Measurements from ENCODE around the gene COL23A1. TPM values are rescaled to one million over a fixed set of nuclear protein-coding genes. Genes with fewer than 3 reads are reported as not detected.

The COL23A1 gene
- total and polyA plus RNA-seq, 2 of the 13 experiments (the other 11 are each of a cell fraction or from before 2014, with no cell fraction given): not detected

DNA sequence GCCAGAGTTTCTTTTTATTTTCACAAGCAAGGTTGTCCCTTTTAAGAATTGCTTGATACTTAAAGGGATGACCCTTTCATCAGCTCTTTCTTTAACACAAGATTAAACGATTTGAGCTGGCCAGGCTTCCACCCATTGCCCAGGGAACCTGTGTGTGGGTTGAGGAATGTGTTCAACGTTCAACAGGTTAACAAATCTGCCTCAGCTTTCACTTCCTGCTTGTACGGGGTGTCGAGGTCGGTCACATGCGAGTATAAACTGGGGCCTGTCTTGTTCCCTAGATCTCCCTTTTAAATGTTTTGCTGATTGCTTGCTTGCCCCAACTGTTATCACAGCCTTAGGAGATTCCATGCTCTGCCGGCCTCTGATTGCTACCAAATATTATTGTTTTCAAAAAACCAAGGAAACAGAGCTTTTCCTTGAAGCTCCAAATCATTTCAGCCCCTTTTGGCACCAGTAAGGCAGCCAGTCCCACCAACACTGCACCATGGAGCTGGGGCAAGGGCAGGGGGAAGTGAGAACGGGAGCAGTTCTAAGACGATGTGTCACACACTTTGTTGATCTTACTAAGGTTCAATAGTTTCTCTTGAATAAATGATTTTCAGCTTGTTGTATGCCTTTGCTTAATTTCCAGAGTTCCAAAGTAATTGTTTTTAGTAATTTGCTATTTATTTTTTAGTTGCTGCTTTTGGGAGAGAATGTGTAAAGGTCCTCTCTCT lies 47.3 kb upstream of the COL23A1 start:
- Histone ChIP-seq H3K27ac (ENCODE audit: extremely low read length, insufficient read depth, low read length) (no peak overlapping the region), H4K20me1 (ENCODE audit: insufficient read depth, low read length) (no peaks in the 10 kb centered on the region), H3K4me3 (replicated peaks in 1 of 3; ENCODE audit: insufficient read depth in 1 of 3, low read depth in 2 of 3, low read length in 3 of 3) (no peak overlapping the region), H3K27me3 (ENCODE audit: control insufficient read depth in 1 of 2, insufficient read depth in 2 of 2, low read length in 2 of 2) (peaks cover 1 to 10% of the 10 kb centered on the region in 2 experiments; a peak in 1 of 5 replicates), H3K4me1 (ENCODE audit: insufficient read depth, low read length) (peaks cover 21% of the 10 kb centered on the region), H3K36me3 (replicated peaks in 1 of 2; ENCODE audit: control insufficient read depth in 1 of 2, insufficient read depth in 2 of 2, low read length in 2 of 2) (no peaks in the 10 kb centered on the region), H3K9ac (ENCODE audit: insufficient read depth, low read depth, low read length) (no peak overlapping the region), H2AFZ (ENCODE audit: low read length) (no peak overlapping the region), H3K9me3 (ENCODE audit: low read length) (no peaks in the 10 kb centered on the region; the same call in 1 of the 2 replicates), H3K79me2 (ENCODE audit: insufficient read depth, low read length) (no peaks in the 10 kb centered on the region), H3K4me2 (ENCODE audit: low read depth, low read length) (peak overlapping the region; percentile 54)
- WGBS (ENCODE audit: low lambda C conversion rate): 9% methylated on average over 9 of the region's 9 CpGs
- intact Hi-C loops (cut with micrococcal nuclease; ENCODE audit: unreplicated experiment): no loop called here
- no TSS peak for BruUV-seq (replicated peaks)
- POLR2A ChIA-PET: no interaction called here
- TF ChIP-seq ZNF468 (CRISPR knock-in tag; IDR thresholded peaks at IDR 0.05) (no peak), SRSF4 (IDR thresholded peaks at IDR 0.05; ENCODE audit: low read depth, low read length, poor library complexity, severe bottlenecking) (no peak), ZMYM3 (CRISPR knock-in tag; IDR thresholded peaks at IDR 0.05) (peak; percentile 21; the same call in 1 of the 2 replicates), ZNF629 (CRISPR knock-in tag; conservative IDR thresholded peaks at IDR 0.05) (peak; percentile 81), TAF15 (IDR thresholded peaks at IDR 0.05; ENCODE audit: low read depth, low read length, poor library complexity, severe bottlenecking) (no peak), CC2D1A (CRISPR knock-in tag; IDR thresholded peaks at IDR 0.05) (no peak), U2AF1 (optimal IDR thresholded peaks at IDR 0.05; ENCODE audit: low read depth, low read length) (no peak)
- TF ChIP-seq, protein P1, sequence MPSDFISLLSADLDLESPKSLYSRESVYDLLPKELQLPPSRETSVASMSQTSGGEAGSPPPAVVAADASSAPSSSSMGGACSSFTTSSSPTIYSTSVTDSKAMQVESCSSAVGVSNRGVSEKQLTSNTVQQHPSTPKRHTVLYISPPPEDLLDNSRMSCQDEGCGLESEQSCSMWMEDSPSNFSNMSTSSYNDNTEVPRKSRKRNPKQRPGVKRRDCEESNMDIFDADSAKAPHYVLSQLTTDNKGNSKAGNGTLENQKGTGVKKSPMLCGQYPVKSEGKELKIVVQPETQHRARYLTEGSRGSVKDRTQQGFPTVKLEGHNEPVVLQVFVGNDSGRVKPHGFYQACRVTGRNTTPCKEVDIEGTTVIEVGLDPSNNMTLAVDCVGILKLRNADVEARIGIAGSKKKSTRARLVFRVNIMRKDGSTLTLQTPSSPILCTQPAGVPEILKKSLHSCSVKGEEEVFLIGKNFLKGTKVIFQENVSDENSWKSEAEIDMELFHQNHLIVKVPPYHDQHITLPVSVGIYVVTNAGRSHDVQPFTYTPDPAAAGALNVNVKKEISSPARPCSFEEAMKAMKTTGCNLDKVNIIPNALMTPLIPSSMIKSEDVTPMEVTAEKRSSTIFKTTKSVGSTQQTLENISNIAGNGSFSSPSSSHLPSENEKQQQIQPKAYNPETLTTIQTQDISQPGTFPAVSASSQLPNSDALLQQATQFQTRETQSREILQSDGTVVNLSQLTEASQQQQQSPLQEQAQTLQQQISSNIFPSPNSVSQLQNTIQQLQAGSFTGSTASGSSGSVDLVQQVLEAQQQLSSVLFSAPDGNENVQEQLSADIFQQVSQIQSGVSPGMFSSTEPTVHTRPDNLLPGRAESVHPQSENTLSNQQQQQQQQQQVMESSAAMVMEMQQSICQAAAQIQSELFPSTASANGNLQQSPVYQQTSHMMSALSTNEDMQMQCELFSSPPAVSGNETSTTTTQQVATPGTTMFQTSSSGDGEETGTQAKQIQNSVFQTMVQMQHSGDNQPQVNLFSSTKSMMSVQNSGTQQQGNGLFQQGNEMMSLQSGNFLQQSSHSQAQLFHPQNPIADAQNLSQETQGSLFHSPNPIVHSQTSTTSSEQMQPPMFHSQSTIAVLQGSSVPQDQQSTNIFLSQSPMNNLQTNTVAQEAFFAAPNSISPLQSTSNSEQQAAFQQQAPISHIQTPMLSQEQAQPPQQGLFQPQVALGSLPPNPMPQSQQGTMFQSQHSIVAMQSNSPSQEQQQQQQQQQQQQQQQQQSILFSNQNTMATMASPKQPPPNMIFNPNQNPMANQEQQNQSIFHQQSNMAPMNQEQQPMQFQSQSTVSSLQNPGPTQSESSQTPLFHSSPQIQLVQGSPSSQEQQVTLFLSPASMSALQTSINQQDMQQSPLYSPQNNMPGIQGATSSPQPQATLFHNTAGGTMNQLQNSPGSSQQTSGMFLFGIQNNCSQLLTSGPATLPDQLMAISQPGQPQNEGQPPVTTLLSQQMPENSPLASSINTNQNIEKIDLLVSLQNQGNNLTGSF (CRISPR knock-in tag; IDR thresholded peaks at IDR 0.05): no peak
- TF ChIP-seq, protein P2, sequence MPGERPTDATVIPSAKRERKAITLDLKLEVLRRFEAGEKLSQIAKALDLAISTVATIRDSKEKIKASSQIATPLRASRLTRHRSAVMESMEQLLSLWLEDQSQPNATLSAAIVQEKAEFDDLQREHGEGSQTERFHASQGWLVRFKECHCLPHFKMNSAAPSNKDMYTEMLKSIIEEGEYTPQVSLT (CRISPR knock-in tag; IDR thresholded peaks at IDR 0.05; ENCODE audit: borderline replicate concordance, low read depth): no peak
- ATAC-seq (no peak; the same call in 2 of the 3 replicates), DNase-seq (ENCODE audit: low spot score) (no peak), FAIRE-seq (no peak)
- CTCF ChIA-PET (ENCODE audit: low intra/inter-chr PET ratio, low total read pairs): no interaction called here
- in situ Hi-C loops (cut with HindIII; ENCODE audit: extremely low pct_ligation_motif_present, low pct_unique_long_range_greater_than_20kb): no loop called here
